ENCODE results near the gene POR. TPM values are rescaled to one million over a fixed set of nuclear protein-coding genes. Genes with fewer than 3 reads are reported as not detected.

The POR gene
- total RNA-seq, 2 experiments from 2014 or later = 28.9 to 35.2 TPM

DNA sequence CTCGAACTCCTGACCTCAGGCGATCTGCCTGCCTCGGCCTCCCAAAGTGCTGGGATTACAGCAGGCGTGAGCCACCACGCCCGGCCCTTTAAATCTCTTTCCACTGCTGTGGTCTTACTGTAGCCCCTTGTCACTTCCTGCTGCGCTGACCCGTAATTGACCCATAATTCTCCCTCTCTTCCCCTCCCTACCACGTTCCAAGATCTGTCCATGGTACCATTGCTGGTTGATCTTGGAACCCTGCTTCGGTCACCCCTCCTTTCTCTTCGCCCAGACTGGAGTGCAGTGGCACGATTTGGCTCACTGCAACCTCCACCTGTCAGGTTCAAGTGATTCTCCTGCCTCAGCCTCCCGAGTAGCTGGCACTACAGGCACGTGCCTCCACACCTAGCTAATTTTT, 6.5 kb downstream of the POR start:
- intact Hi-C loops (cut with micrococcal nuclease) = no loop called here
- DNase-seq = no peak
- ChIA-PET CTCF (interaction anchor here (0.9 kb wide), 1 partner anchor 100 kb away, joined by 3 read pairs; no protein-coding TSS in a partner anchor), POLR2A (no interaction called here)
- Mint-ChIP-seq H3K4me1 (ENCODE audit: low read depth) (peaks cover 26% of the 10 kb centered on the region), H3K36me3 (peaks cover 1% of the 10 kb centered on the region), H3K27ac (no peak overlapping the region), H3K9me3 (no peaks in the 10 kb centered on the region), H3K27me3 (no peaks in the 10 kb centered on the region), H3K4me3 (no peak overlapping the region)

DNA sequence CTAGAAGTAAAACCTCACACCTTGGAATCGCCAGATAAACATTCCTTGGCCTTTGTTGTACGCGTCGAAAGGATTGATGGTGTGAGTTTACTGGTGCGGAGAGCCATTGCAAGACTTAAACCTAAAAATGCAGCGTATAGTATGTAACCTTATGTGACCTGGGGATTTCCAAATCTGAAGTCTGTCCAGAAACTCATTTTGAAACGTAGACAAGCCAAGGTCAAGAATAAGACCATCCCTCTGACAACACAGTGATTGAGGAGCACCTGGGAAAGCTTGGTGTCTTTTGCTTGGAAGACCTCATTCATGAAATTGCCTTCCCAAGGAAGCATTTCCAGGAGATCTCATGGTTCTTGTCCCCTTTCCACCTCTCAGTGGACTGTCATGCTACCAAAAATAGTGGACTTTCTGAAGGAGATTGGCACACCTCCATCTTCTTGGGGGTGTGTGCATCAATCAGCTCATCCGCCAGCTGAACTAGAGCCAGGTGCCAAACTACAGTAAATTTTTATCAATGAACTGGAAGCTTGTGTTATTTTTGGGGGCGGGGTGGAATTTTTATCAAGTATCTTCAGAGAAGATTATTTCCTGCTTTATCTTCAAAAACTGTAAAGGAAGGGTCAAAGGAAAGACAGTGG, 8.1 kb downstream of the POR start:
- Mint-ChIP-seq H3K27ac (no peak overlapping the region), H3K9me3 (no peaks in the 10 kb centered on the region), H3K27me3 (no peaks in the 10 kb centered on the region), H3K4me1 (ENCODE audit: low read depth) (peaks cover 24% of the 10 kb centered on the region), H3K4me3 (no peak overlapping the region), H3K36me3 (peaks cover 1% of the 10 kb centered on the region)
- intact Hi-C loops (cut with micrococcal nuclease) = no loop called here
- CTCF ChIA-PET = no interaction called here
- POLR2A ChIA-PET = no interaction called here
- DNase-seq = no peak

DNA sequence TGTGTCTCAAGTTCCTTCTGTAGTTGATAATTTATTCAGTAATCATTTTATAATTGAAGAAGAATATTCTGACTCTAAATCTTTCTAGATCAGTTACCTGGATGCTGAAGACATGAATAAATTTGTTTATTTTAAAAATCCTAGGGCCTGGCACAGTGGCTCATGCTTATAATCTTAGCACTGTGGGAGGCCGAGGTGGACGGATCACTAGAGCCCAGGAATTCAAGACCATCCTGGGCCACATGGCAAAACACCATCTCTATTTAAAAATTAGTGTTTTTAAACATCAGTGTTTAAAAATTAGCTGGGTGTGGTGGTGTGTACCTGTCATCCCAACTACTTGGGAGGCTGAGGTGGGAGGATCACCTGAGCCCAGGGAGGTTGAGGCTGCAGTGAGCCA, 9.3 kb downstream of the POR start:
- Mint-ChIP-seq H3K9me3 (no peaks in the 10 kb centered on the region), H3K27ac (no peak overlapping the region), H3K27me3 (no peaks in the 10 kb centered on the region), H3K36me3 (peaks cover 1% of the 10 kb centered on the region), H3K4me1 (ENCODE audit: low read depth) (peaks cover 24% of the 10 kb centered on the region), H3K4me3 (no peak overlapping the region)
- intact Hi-C loops (cut with micrococcal nuclease) = no loop called here
- DNase-seq = no peak
- CTCF ChIA-PET = no interaction called here
- POLR2A ChIA-PET = no interaction called here

- H3K36me3 Mint-ChIP-seq = peaks cover 1% of the 10 kb centered on the region
- intact Hi-C loops (cut with micrococcal nuclease) = no loop called here
- POLR2A ChIA-PET = no interaction called here
- H3K27me3 Mint-ChIP-seq = no peaks in the 10 kb centered on the region
- CTCF ChIA-PET = no interaction called here
- DNase-seq = no peak
- no peak overlapping the region for H3K4me3 Mint-ChIP-seq
- peaks cover 20% of the 10 kb centered on the region for H3K4me1 Mint-ChIP-seq (ENCODE audit: low read depth)
- H3K27ac Mint-ChIP-seq = no peak overlapping the region
- H3K9me3 Mint-ChIP-seq = no peaks in the 10 kb centered on the region
These were observed 9.9 kb downstream of the POR start for GRCh38 chr7:75924889-75925288.

- no peak for DNase-seq
- Mint-ChIP-seq H3K36me3 (peaks cover 1% of the 10 kb centered on the region), H3K4me3 (no peak overlapping the region), H3K27me3 (no peaks in the 10 kb centered on the region), H3K4me1 (ENCODE audit: low read depth) (peaks cover 13% of the 10 kb centered on the region), H3K9me3 (no peaks in the 10 kb centered on the region), H3K27ac (no peak overlapping the region)
- POLR2A ChIA-PET = no interaction called here
- intact Hi-C loops (cut with micrococcal nuclease) = no loop called here
- CTCF ChIA-PET = no interaction called here
These were observed 10.9 kb downstream of the POR start for GRCh38 chr7:75925717-75926435.

- no peaks in the 10 kb centered on the region for H3K9me3 Mint-ChIP-seq
- H3K36me3 Mint-ChIP-seq = no peaks in the 10 kb centered on the region
- peaks cover 8% of the 10 kb centered on the region for H3K4me1 Mint-ChIP-seq (ENCODE audit: low read depth)
- no peak overlapping the region for H3K4me3 Mint-ChIP-seq
- no peak overlapping the region for H3K27ac Mint-ChIP-seq
- ChIA-PET CTCF (no interaction called here), POLR2A (no interaction called here)
- H3K27me3 Mint-ChIP-seq = no peaks in the 10 kb centered on the region
- DNase-seq = peak; percentile 19
- intact Hi-C loops (cut with micrococcal nuclease) = no loop called here
These were observed 13.6 kb downstream of the POR start for GRCh38 chr7:75928568-75928914.

GRCh38 chr7:75931680-75932079, 16.7 kb downstream of the POR start:
- DNase-seq = no peak
- intact Hi-C loops (cut with micrococcal nuclease) = no loop called here
- CTCF ChIA-PET = no interaction called here
- H3K36me3 Mint-ChIP-seq = peaks cover 7% of the 10 kb centered on the region
- H3K27ac Mint-ChIP-seq = no peak overlapping the region
- POLR2A ChIA-PET = no interaction called here
- H3K27me3 Mint-ChIP-seq = no peaks in the 10 kb centered on the region
- H3K4me1 Mint-ChIP-seq (ENCODE audit: low read depth) = peaks cover 8% of the 10 kb centered on the region
- no peaks in the 10 kb centered on the region for H3K9me3 Mint-ChIP-seq
- H3K4me3 Mint-ChIP-seq = no peak overlapping the region

GRCh38 chr7:75937958-75938786, 23.2 kb downstream of the POR start:
- Mint-ChIP-seq H3K27ac (no peak overlapping the region), H3K27me3 (no peaks in the 10 kb centered on the region), H3K4me1 (ENCODE audit: low read depth) (no peaks in the 10 kb centered on the region), H3K36me3 (peaks cover 7% of the 10 kb centered on the region), H3K4me3 (no peak overlapping the region), H3K9me3 (no peaks in the 10 kb centered on the region)
- ChIA-PET POLR2A (no interaction called here), CTCF (no interaction called here)
- DNase-seq = no peak
- intact Hi-C loops (cut with micrococcal nuclease) = no loop called here

DNA sequence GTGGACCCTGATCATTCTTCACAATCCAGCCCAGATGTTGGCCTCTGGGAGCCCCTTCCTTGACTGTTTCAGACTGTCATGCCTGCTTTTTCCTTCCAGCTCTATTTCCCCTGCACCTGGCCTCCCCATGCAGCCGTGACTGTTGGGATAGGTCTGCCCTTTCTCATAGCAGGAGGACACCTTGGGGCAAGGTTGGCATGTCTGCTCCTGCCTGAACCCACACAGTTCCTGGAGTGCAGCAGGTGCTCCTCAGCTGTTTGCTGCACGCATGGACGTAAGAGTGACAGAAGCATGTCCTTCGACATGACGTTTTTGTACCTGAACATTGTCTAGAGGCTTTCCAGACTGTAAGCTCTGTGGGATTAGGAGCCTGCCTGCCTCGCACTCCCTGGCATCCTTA, 24.0 kb downstream of the POR start:
- intact Hi-C loops (cut with micrococcal nuclease) = no loop called here
- ChIA-PET CTCF (no interaction called here), POLR2A (no interaction called here)
- Mint-ChIP-seq H3K9me3 (no peaks in the 10 kb centered on the region), H3K27ac (no peak overlapping the region), H3K4me1 (ENCODE audit: low read depth) (peaks cover 4% of the 10 kb centered on the region), H3K4me3 (no peak overlapping the region), H3K27me3 (no peaks in the 10 kb centered on the region), H3K36me3 (peaks cover 4% of the 10 kb centered on the region)
- DNase-seq = no peak

DNA sequence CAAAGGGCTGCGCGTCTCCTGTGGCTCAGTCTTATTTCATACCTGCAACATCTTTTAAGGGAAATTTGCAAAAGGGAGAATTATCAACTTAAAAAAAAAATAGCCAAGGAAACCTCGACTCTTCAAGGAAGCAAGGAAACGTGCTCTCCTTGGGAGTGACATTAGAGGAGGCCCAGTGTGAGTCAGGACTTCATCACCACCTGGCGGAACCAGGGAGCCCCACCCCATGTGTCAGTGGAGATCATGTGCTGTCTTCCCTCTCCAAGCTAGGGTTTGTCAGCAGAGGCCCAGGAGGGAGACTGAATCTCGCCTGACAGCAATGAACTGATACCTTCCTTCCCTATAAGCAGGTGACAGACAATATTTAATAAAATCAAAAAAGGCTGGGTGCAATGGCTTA, 28.9 kb downstream of the POR start:
- no peaks in the 10 kb centered on the region for H3K9me3 Mint-ChIP-seq
- no peaks in the 10 kb centered on the region for H3K27me3 Mint-ChIP-seq
- no peak for DNase-seq
- peaks cover 4% of the 10 kb centered on the region for H3K36me3 Mint-ChIP-seq
- H3K4me3 Mint-ChIP-seq = no peak overlapping the region
- no peak overlapping the region for H3K27ac Mint-ChIP-seq
- ChIA-PET CTCF (no interaction called here), POLR2A (no interaction called here)
- intact Hi-C loops (cut with micrococcal nuclease) = no loop called here
- peaks cover 14% of the 10 kb centered on the region for H3K4me1 Mint-ChIP-seq (ENCODE audit: low read depth)

GRCh38 chr7:75944507-75944906, 29.6 kb downstream of the POR start:
- no peak overlapping the region for H3K4me3 Mint-ChIP-seq
- no peaks in the 10 kb centered on the region for H3K27me3 Mint-ChIP-seq
- CTCF ChIA-PET = no interaction called here
- H3K27ac Mint-ChIP-seq = no peak overlapping the region
- intact Hi-C loops (cut with micrococcal nuclease) = no loop called here
- POLR2A ChIA-PET = no interaction called here
- peaks cover 14% of the 10 kb centered on the region for H3K4me1 Mint-ChIP-seq (ENCODE audit: low read depth)
- H3K9me3 Mint-ChIP-seq = no peaks in the 10 kb centered on the region
- H3K36me3 Mint-ChIP-seq = peaks cover 4% of the 10 kb centered on the region
- DNase-seq = no peak

GRCh38 chr7:75945297-75946168, 30.6 kb downstream of the POR start:
- H3K36me3 Mint-ChIP-seq = peaks cover 4% of the 10 kb centered on the region
- CTCF ChIA-PET = interaction anchor here (0.6 kb wide), 1 partner anchor 35 kb away, joined by 3 read pairs; no protein-coding TSS in a partner anchor
- DNase-seq = no peak
- H3K27me3 Mint-ChIP-seq = no peaks in the 10 kb centered on the region
- peaks cover 16% of the 10 kb centered on the region for H3K4me1 Mint-ChIP-seq (ENCODE audit: low read depth)
- H3K9me3 Mint-ChIP-seq = no peaks in the 10 kb centered on the region
- intact Hi-C loops (cut with micrococcal nuclease) = no loop called here
- H3K27ac Mint-ChIP-seq = no peak overlapping the region
- H3K4me3 Mint-ChIP-seq = no peak overlapping the region
- POLR2A ChIA-PET = no interaction called here
